Spinal cord (tissue), 10 donors: ENCODE data around the gene MYL4. TPM values are rescaled to one million over a fixed set of nuclear protein-coding genes. Genes with fewer than 3 reads are reported as not detected.
"Not testable (repeated sequence)": the region's sequence is repeated elsewhere in the genome, so short reads cannot be mapped to it uniquely, and the experiment has no call there.

Experiments used
- DNase-seq, 6 donors: peaks; one replicate each; pipeline versions ENCODE4 v3.0.0 to v3.0.0-alpha.2; 2013 to 2015; ENCODE audit warnings: low spot score in 6 of 6, low read depth in 4 of 6
- H3K27ac ChIP-seq: one replicate; pipeline ENCODE4 v1.5.1; 2013; ENCODE audit warnings: low read depth, low read length, control low read depth
- H3K27me3 ChIP-seq: one replicate; pipeline ENCODE4 v1.6.1; 2013; ENCODE audit warnings: low read length; ENCODE audit not compliant: control insufficient read depth, insufficient read depth
- H3K36me3 ChIP-seq: one replicate; pipeline ENCODE4 v1.6.1; 2013; ENCODE audit warnings: low read length; ENCODE audit not compliant: control insufficient read depth, insufficient read depth
- H3K4me1 ChIP-seq: one replicate; pipeline ENCODE4 v1.6.1; 2013; ENCODE audit warnings: low read length; ENCODE audit not compliant: control insufficient read depth, insufficient read depth
- H3K4me3 ChIP-seq: one replicate; pipeline ENCODE4 v1.5.1; 2013; ENCODE audit warnings: low read depth, low read length, control low read depth
- H3K9me3 ChIP-seq: one replicate; pipeline ENCODE4 v1.6.1; 2013; ENCODE audit warnings: low read length; ENCODE audit not compliant: control insufficient read depth, insufficient read depth
- WGBS: methylation state at CpG from one replicate; pipeline ENCODE4 v1.1.5; 2013; ENCODE audit warnings: missing lambda C conversion rate; ENCODE audit not compliant: insufficient coverage; 5-methylcytosine and 5-hydroxymethylcytosine counted together
- polyA plus RNA-seq, 2 donors: library from polyadenylated mRNA; unstranded; fragments of 120-200 nt; gene quantifications; one replicate each; pipeline ENCODE4 v1.2.1, GENCODE V29; 2013; ENCODE audit not compliant: insufficient read length in 2 of 2
- total RNA-seq, 2 donors: library from RNA; depleted of rRNA in 1 of 2; stranded (reverse); fragments of 120-200 nt in 1 of 2; fragments of >200 nt in 1 of 2; gene quantifications; one replicate each; pipeline versions ENCODE4 v1.2.3 to v1.2.4, GENCODE V29; 2013 to 2014
- donor health status: healthy.

The MYL4 gene
- total and polyA plus RNA-seq, 4 donors = 1.5 to 12.5 (median 4.7) TPM

DNA sequence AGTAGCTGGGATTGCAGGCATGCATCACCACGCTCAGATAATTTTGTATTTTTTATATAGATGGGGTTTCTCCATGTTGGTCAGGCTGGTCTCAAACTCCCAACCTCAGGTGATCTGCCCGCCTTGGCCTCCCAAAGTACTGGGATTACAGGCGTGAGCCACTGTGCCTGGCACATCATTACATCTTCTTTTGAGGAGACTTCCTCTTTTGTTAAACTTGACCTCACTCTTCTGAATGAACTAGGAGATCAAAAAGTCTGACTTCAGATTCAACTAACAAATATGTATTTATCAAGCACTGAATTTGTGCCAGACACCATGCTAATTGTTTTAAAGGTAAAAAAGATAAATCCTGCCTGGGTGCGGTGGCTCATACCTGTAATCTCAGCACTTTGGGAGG, 7.7 kb downstream of the MYL4 start:
- 86% methylated on average over 1 of the region's 4 CpGs for WGBS
- H3K4me1 ChIP-seq, H3K27ac ChIP-seq, H3K4me3 ChIP-seq, H3K9me3 ChIP-seq, DNase-seq, H3K36me3 ChIP-seq, H3K27me3 ChIP-seq: not testable (repeated sequence)

GRCh38 chr17:47217279-47217678, 8.1 kb downstream of the MYL4 start:
- WGBS = no CpG with 5 or more reads among the region's 2 CpGs
- not testable (repeated sequence) for H3K4me1 ChIP-seq, H3K4me3 ChIP-seq, H3K27me3 ChIP-seq, H3K9me3 ChIP-seq, DNase-seq, H3K36me3 ChIP-seq, H3K27ac ChIP-seq

DNA sequence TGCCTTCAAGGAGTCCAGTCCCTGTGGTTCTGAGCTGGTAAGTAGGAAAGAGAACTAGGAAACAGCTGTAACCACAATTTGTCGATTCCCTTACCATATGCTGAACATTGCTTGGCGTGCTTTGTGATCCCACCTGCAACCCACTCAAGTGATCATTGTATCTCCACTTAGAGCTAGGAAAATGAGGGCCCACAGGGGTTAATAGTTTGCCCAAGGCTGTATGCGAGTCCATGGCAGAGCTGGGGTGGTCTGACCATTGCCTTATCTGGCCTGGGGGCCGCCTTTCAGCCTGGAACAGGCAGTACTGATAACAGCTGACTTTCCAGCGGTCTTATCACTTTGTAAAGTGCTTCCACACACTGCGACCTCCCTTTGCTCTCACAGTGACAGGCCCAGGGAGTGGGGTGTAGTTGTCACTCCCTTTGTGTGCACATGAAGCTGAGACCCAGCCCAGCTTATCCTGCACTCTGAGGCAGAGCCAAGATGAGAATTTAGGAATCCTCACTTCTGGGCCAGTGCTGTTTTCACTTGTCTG, 9.8 kb downstream of the MYL4 start:
- peaks cover 3% of the 10 kb centered on the region for H3K4me1 ChIP-seq
- H3K9me3 ChIP-seq = no peaks in the 10 kb centered on the region
- no peak overlapping the region for H3K27ac ChIP-seq
- H3K4me3 ChIP-seq = no peak overlapping the region
- H3K27me3 ChIP-seq = no peaks in the 10 kb centered on the region
- DNase-seq = no peak
- no peaks in the 10 kb centered on the region for H3K36me3 ChIP-seq
- WGBS = 79% methylated on average over 4 of the region's 6 CpGs

DNA sequence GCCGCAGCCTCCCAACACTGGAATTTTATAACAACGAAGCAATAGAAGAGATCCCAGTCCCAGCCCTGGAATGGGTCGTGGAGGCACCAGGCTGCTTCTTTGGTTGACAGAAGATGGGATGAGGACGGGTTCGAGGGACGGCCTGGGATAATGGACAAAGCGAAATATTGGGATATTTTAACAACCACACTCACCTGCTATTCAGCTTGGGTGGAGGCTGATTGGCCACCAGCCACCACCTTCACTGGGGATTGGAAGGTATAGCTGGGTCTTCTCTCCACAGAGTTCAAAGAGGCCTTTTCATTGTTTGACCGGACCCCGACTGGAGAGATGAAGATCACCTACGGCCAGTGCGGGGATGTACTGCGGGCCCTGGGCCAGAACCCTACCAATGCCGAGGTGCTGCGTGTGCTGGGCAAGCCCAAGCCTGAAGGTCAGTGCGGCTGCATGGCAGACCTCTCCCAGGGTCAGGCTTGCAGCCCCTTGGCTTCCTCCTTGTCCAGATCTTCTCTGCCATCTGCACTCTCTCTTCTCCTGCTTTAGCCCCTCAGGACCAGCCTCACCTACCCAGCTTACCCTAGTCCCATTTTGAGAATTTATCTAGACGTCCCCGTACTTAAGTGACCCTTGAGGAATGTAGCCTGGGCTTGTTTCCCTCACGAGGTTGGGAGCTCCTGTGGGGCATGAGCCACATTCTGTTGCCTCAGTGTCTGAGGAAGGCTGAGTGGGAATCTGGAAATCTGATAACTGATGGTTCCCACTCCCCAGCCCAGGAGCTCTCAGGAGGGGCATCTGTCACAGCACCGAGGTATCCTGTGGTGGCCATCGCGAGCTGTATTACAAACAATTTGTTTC, 10.7 kb downstream of the MYL4 start:
- no peak for DNase-seq
- Histone ChIP-seq H3K36me3 (no peaks in the 10 kb centered on the region), H3K4me3 (no peak overlapping the region), H3K27me3 (no peaks in the 10 kb centered on the region), H3K4me1 (peaks cover 6% of the 10 kb centered on the region), H3K9me3 (peaks cover 2% of the 10 kb centered on the region), H3K27ac (no peak overlapping the region)
- 89% methylated on average over 12 of the region's 21 CpGs for WGBS

GRCh38 chr17:47220531-47220999, 11.4 kb downstream of the MYL4 start:
- 18% methylated on average over 2 of the region's 7 CpGs for WGBS
- no peaks in the 10 kb centered on the region for H3K36me3 ChIP-seq
- H3K27me3 ChIP-seq = no peaks in the 10 kb centered on the region
- peaks cover 2% of the 10 kb centered on the region for H3K9me3 ChIP-seq
- no peak overlapping the region for H3K4me3 ChIP-seq
- DNase-seq = no peak
- H3K4me1 ChIP-seq = peaks cover 8% of the 10 kb centered on the region
- H3K27ac ChIP-seq = no peak overlapping the region

DNA sequence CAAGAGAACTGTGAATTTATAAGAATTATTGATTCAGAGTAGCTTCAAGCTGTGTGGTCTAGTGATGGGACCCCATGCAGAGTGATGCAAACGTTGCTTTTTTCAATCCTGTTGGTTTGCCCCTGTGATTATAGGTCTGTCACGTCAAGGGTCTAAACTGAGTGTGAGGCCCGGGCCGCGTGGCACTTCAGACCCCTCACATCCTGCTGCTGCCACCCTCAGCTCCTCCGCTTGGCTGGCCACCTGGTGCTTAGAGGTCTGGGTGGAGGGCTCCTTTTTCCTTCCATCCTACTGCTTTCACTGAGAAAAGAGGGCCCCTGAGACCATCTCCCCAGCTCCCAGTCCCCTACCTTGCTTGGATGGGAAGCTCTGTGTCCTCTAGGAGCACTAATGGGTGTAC, 12.0 kb downstream of the MYL4 start:
- WGBS = 79% methylated on average over 4 of the region's 6 CpGs
- Histone ChIP-seq H3K27ac (no peak overlapping the region), H3K9me3 (peaks cover 2% of the 10 kb centered on the region), H3K4me1 (peaks cover 8% of the 10 kb centered on the region), H3K4me3 (no peak overlapping the region), H3K27me3 (no peaks in the 10 kb centered on the region), H3K36me3 (no peaks in the 10 kb centered on the region)
- DNase-seq = no peak

DNA sequence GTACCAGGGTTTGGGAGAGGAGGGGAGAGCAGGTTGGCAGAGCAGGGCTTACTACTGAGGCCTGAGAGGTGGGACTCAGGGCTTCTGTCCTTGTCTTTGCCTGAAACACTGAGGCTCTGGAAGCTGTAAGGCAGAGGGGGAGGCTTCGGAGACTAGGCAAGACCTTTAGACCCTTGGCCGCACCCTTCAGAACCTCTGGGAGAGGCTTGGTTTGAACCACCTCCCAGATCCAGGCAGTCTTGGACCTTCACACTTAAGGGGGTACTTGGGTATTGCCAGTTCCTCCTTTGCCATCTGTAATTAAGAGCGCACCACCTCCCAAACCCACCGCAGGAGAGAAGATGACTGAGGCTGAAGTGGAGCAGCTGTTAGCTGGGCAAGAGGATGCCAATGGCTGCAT, 12.9 kb downstream of the MYL4 start:
- no peak for DNase-seq

GRCh38 chr17:47223007-47223406, 13.9 kb downstream of the MYL4 start:
- Histone ChIP-seq H3K27me3 (no peaks in the 10 kb centered on the region), H3K4me1 (peaks cover 8% of the 10 kb centered on the region), H3K36me3 (no peaks in the 10 kb centered on the region), H3K4me3 (no peak overlapping the region), H3K9me3 (peaks cover 2% of the 10 kb centered on the region), H3K27ac (no peak overlapping the region)
- 87% methylated on average over 2 of the region's 3 CpGs for WGBS
- DNase-seq = no peak

More for the DNA sequence above, 12.9 kb downstream of the MYL4 start:
- no peaks in the 10 kb centered on the region for H3K36me3 ChIP-seq
- WGBS = 100% methylated on average over 2 of the region's 4 CpGs
- no peak overlapping the region for H3K27ac ChIP-seq
- H3K4me3 ChIP-seq = no peak overlapping the region
- H3K4me1 ChIP-seq = peaks cover 8% of the 10 kb centered on the region
- peaks cover 2% of the 10 kb centered on the region for H3K9me3 ChIP-seq
- no peaks in the 10 kb centered on the region for H3K27me3 ChIP-seq

DNA sequence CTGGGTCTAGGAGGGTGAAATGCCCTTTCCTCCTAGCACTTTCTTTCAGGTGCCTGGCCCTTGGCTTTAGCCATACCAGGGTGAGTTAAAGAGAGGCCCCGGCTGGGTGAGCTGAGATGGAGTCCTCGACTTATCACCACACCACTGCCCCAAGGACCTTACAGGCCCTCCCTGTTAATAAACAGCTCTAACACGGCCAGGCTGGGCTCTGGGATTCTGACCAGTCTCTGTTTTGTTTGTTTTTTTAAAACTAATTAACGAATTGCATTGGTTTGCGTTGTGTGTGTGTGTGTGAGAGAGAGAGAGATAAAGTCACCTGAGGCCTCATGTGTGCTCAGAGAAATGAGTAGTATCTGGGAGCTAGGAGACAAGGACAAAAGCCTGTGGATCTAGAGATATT, 14.3 kb downstream of the MYL4 start:
- Histone ChIP-seq H3K4me3 (no peak overlapping the region), H3K9me3 (peaks cover 2% of the 10 kb centered on the region), H3K27ac (no peak overlapping the region), H3K36me3 (no peaks in the 10 kb centered on the region), H3K4me1 (peaks cover 8% of the 10 kb centered on the region), H3K27me3 (no peaks in the 10 kb centered on the region)
- no peak for DNase-seq
- WGBS = 88% methylated on average over 2 of the region's 5 CpGs

GRCh38 chr17:47224077-47224476, 14.9 kb downstream of the MYL4 start:
- H3K4me3 ChIP-seq, DNase-seq, H3K9me3 ChIP-seq, H3K36me3 ChIP-seq, H3K4me1 ChIP-seq, H3K27me3 ChIP-seq, H3K27ac ChIP-seq: not testable (repeated sequence)
- no CpG with 5 or more reads among the region's 2 CpGs for WGBS
